NCI-H2029 treated with DMSO at 0.1 percent for 48 hours (cell line): ENCODE data around the gene BICC1.

Source experiments
- DNase-seq: peaks from one replicate; lab custom pipeline; 2025; lab: John Stamatoyannopoulos, UW

Gene BICC1

GRCh38 chr10:58701405-58702135 is 188.9 kb downstream of the BICC1 start:
- DNase-seq, result no peak

DNA sequence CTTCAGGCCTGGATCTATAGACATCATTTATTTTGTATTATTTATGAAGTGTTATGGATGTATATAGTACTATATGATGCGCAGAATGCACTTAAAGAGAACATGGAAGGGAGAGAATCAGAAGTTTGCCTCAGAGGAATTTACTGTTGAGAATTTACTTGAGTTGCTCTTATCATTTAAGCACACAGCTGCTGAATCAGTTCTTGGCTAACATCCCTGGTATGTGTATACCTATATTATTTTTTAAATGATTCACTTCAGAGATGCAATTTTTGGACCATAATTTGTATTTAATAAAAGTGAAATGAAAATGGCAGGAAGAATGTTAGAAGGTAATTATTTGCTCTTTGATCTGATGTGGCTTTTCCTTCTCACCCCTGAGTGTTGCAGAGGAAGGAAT is 191.6 kb downstream of the BICC1 start:
- DNase-seq, result no peak

GRCh38 chr10:58704671-58705141 is 192.0 kb downstream of the BICC1 start:
- DNase-seq, result no peak

DNA sequence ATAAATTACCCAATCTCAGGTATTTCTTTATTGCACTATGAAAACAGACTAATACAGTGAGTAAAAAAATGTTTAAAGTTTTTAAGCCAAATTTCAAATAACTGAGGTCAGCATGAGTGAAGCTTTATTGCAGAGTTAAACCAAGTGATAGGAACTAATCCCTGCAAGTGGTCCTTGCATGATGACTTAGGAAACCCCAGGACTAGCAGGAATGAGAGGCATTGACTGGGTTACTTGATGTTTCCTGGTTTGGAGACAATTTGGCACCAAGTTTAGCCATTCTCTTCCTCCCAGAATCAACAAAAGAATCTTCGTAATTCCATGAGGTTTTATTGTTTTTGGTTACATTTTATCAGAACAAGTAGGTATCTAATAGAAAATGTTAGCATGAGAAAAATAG is 194.2 kb downstream of the BICC1 start:
- DNase-seq, result no peak

- DNase-seq, result no peak
Measured at GRCh38 chr10:58712141-58712540, 199.5 kb downstream of the BICC1 start.

- DNase-seq, result no peak
Measured at GRCh38 chr10:58712982-58713381, 200.3 kb downstream of the BICC1 start.

DNA sequence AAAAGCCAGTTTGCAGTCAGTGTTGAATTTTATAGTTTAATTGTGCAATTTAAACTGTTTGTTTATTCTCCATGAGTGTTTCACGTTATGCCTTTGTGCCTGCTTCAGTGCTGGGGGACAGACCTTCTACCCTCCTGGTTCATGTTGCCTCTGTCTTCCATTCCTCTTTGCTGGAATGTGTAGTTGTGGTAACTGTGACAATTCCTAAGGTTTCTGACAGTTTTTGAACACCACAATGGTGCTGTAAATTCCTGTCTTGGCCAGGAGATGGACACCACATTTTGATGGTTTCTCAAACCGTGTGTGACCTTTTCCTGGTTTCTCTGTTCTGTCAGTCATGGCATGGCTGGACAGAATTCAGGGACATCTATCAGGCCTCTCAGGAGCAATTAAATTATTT is 201.7 kb downstream of the BICC1 start:
- no peak for DNase-seq

DNA sequence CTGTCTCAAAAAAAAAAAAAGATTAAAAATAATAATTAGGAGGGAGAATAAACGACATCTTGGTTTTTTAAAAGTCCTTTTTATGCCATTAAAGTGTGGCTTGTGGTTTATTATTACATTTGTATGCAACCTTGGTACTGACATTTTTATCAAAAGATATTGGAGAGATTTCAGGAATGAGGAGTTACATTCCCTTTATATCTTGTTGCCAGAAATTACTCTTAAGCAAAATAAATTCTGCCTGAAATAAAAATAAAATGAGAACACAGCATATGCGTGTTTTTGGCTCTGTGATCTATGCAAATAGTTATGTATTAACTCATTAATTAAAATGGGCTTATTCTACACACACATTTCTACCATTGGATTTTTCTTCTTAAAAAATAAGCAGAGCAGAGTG is 202.4 kb downstream of the BICC1 start:
- no peak for DNase-seq

- no peak for DNase-seq
Measured at GRCh38 chr10:58718596-58718995, 205.9 kb downstream of the BICC1 start.

GRCh38 chr10:58721601-58722281 is 209.1 kb downstream of the BICC1 start:
- no peak for DNase-seq

- DNase-seq, result no peak
Measured at GRCh38 chr10:58723186-58723585, 210.5 kb downstream of the BICC1 start.

DNA sequence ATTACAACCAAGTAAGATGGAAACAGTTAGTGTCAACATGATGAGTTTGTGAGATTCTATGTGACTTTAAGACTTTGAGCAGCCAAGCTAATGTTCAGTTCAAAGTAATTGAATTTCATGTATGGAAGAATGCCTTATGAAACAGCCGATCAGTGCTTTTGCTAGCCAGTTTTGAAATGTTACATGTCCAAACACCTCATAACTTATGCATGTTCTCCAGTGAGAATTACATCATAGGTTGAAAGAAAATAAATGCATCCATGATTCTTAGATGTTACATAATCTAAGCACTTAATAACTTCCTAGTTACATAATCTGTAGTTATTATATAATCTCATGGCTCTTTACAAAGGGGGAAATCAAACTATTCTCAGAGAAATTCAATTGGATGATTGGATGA is 211.3 kb downstream of the BICC1 start:
- no peak for DNase-seq

DNA sequence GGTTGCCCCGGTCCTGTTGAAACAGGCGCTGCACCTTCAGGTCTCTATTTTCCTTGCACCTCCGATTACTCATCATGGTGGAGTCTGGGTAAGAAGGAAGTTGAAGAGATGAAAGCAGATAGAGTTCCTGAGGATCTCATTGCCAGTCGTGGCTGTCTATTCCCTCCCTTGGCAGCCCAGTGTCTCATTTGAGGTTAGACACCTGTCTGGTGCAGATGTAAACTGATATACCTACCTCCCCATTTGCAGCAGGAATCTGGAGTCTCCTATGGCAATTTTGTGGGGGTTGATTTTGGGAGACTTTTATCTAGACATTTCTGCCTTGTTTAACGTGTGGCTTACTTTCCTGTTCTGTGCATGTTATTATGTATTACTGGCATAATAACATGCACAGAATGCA is 212.1 kb downstream of the BICC1 start:
- DNase-seq, result no peak

DNA sequence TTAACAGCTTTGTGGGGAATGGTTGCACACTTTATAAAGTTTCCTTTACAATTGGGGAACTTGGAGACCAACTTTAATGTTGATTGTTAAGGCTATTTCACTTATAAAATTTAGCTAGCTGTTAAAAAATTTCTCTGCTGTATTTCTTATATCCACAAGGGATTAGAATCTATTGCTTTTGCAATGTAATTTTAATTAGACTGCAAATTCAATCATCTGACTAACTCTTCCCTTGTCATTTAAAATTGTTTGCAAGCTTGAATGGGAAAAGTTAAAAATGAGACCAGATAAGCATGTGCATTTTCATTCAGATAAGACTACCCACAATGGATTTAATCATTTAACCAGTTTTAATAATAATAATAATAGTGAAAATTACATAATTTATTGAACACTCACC is 213.2 kb downstream of the BICC1 start:
- DNase-seq, result no peak

GRCh38 chr10:58727633-58728032 is 215.0 kb downstream of the BICC1 start:
- DNase-seq, result no peak

GRCh38 chr10:58731276-58731675 is 218.6 kb downstream of the BICC1 start:
- no peak for DNase-seq

GRCh38 chr10:58733436-58733835 is 220.8 kb downstream of the BICC1 start:
- no peak for DNase-seq

DNA sequence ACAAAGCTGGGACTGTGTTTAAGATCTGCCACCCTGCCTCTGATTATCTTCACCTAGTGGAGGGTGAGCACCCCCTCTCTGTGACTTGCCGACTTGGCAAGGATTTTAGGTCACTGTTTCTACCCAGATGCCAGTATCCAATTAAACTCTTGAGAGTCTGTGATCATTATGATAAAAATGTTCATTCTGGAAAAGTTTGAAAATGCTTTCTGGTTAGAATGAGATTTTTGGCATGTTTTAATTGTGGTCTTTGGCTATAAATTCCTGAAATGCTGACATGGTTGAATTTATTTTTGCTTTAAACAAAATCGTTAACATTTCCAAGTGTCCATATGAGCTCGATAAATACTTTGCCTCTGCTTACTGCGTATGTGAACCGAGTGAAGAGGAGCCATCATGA is 221.4 kb downstream of the BICC1 start:
- no peak for DNase-seq

- DNase-seq, result no peak
Measured at GRCh38 chr10:58734664-58735063, 222.0 kb downstream of the BICC1 start.

- no peak for DNase-seq
Measured at GRCh38 chr10:58735087-58735486, 222.4 kb downstream of the BICC1 start.

DNA sequence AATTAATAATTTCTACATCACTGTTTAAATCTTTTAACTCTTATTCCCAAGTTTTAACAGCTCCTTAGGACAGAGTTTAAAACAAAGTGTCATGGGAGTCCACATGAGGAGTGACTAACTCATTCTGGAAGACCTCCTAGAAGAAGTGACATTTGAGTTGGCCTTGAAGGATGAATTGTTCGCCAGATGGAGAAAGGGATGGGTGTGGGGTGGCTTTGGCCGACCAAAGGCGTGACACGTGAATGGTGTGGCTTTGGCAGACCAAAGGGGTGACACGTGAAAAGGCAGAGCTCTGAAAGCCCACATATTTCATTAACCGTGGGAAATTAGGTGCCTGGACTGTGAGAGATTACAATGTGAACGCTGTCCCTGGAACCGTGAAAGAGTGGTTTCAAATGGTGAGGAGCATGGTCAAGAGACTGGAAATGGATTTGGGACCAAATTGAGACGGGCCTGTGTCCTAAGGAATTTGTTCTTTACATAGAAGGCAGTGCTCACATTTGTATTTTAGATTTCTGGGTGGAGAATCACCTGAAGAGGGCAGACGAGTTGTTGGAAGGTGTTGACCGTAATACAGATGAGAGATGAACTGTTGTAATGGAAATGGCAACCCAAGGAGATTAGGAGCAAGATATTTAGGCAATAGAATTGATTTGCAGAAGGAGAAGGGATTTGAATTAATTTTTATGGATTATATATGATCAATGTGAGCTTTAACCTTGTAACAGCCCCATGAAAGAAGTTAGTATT is 228.1 kb downstream of the BICC1 start:
- DNase-seq, result no peak

GRCh38 chr10:58741673-58742072 is 229.0 kb downstream of the BICC1 start:
- DNase-seq, result no peak

- DNase-seq, result no peak
Measured at GRCh38 chr10:58742141-58742540, 229.5 kb downstream of the BICC1 start.
